HCT116 (cell line): Measurements from ENCODE around the gene SPR. TPM values are rescaled to one million over a fixed set of nuclear protein-coding genes. Genes with fewer than 3 reads are reported as not detected.

Experiments used
- ATAC-seq: fragments of 200-7000 bp; cut with Tn5 transposase; 2 replicates; pipeline ENCODE4 v1.9.1; 2020; ENCODE audit warnings: mild to moderate bottlenecking, moderate library complexity
- BruUV-seq: library from RNA; stranded (reverse); fragments of 400-500 nt; replicated peaks from 2 replicates; lab custom pipeline; 2021; lab: Mats Ljungman, UMichigan
- CTCF ChIA-PET: fragments of 300-600 bp; sonication (Branson Sonifier 250); formaldehyde crosslinking; loops from one replicate; lab custom pipeline; 2021; ENCODE audit warnings: antibody characterized with exemption; lab: Charles Lee
- POLR2A ChIA-PET: fragments of 300-600, 350-600 bp; sonication (Branson Sonifier 250); formaldehyde crosslinking; loops from one replicate; lab custom pipeline; 2021; ENCODE audit warnings: antibody characterized with exemption; lab: Charles Lee
- RAD21 ChIA-PET, 2 experiments: fragments of 300-600 bp; sonication (Branson Sonifier 250); formaldehyde crosslinking; loops; one replicate each; lab custom pipeline; 2023; ENCODE audit warnings: low total read pairs in 2 of 2; ENCODE audit not compliant: uncharacterized antibody in 2 of 2, unreplicated experiment in 2 of 2, low non-redundant PET in 1 of 2; lab: Charles Lee
- DNase-seq: peaks from one replicate; pipeline ENCODE4 v3.0.0-alpha.2; 2010; ENCODE audit warnings: low read depth, low spot score
- H2AFZ ChIP-seq: fragments of 200-600 bp; shearing (Covaris generic), sonication (generic); 2 replicates; pipeline ENCODE4 v1.6.1; 2017; ENCODE audit warnings: low read depth, mixed run types, mixed read lengths, antibody characterized with exemption, low read length; ENCODE audit not compliant: poor library complexity, severe bottlenecking
- H3K27ac ChIP-seq: 2 replicates; pipeline ENCODE4 v1.5.1; 2012; ENCODE audit warnings: low read depth, low read length
- H3K27me3 ChIP-seq: fragments of 200-600 bp; sonication (generic); 2 replicates; pipeline ENCODE4 v1.6.1; 2016; ENCODE audit warnings: mixed run types, low read length, mixed read lengths; ENCODE audit not compliant: insufficient read depth
- H3K36me3 ChIP-seq, 2 experiments: fragments of 200-500 bp in 1 of 2; fragments of 200-600 bp in 1 of 2; sonication (Bioruptor generic) in 1 of 2; sonication (generic) in 1 of 2; 2 replicates each; pipeline versions ENCODE4 v1.5.1 to v1.6.1; 2014 to 2016; ENCODE audit warnings: low read length in 2 of 2, inconsistent platforms in 1 of 2, mixed read lengths in 1 of 2, mixed run types in 1 of 2; ENCODE audit not compliant: insufficient read depth in 2 of 2, control insufficient read depth in 1 of 2
- H3K4me1 ChIP-seq, 2 experiments: fragments of 200-600 bp in 1 of 2; sonication (generic) in 1 of 2; 2 replicates each; pipeline versions ENCODE4 v1.5.1 to v1.6.1; 2012 to 2017; ENCODE audit warnings: low read length in 2 of 2, inconsistent platforms in 1 of 2, mild to moderate bottlenecking in 1 of 2, mixed read lengths in 1 of 2, mixed run types in 1 of 2, moderate library complexity in 1 of 2; ENCODE audit not compliant: insufficient read depth in 2 of 2, control insufficient read depth in 1 of 2
- H3K4me2 ChIP-seq: fragments of 200-600 bp; sonication (generic); 2 replicates; pipeline ENCODE4 v1.6.1; 2017; ENCODE audit warnings: mixed run types, low read length, mixed read lengths
- H3K4me3 ChIP-seq, 2 experiments: fragments of 200-600 bp in 1 of 2; sonication (generic) in 1 of 2; replicated peaks in 1 of 2; 2 replicates each; pipeline ENCODE4 v1.5.1; 2011 to 2016; ENCODE audit warnings: low read length in 2 of 2, control low read depth in 1 of 2, low read depth in 1 of 2, mild to moderate bottlenecking in 1 of 2, mixed read lengths in 1 of 2, mixed run types in 1 of 2
- H3K79me2 ChIP-seq: fragments of 200-600 bp; sonication (generic); 2 replicates; pipeline ENCODE4 v1.6.1; 2017; ENCODE audit warnings: mild to moderate bottlenecking, mixed run types, low read length, moderate library complexity, mixed read lengths; ENCODE audit not compliant: insufficient read depth
- H3K9ac ChIP-seq: fragments of 200-600 bp; sonication (generic); 2 replicates; pipeline ENCODE4 v1.6.1; 2016; ENCODE audit warnings: low read length, mixed read lengths
- H3K9me2 ChIP-seq: fragments of 200-600 bp; sonication (generic), shearing (Covaris generic); 2 replicates; pipeline ENCODE4 v1.6.1; 2017; ENCODE audit warnings: mixed run types, mild to moderate bottlenecking, moderate library complexity; ENCODE audit not compliant: insufficient read depth
- H3K9me3 ChIP-seq, 2 experiments: fragments of 200-500 bp in 1 of 2; fragments of 200-600 bp in 1 of 2; sonication (Bioruptor generic) in 1 of 2; sonication (generic) in 1 of 2; 2 replicates each; pipeline ENCODE4 v1.6.1; 2014 to 2017; ENCODE audit warnings: low read length in 2 of 2, mixed read lengths in 2 of 2, inconsistent platforms in 1 of 2, low read depth in 1 of 2, mild to moderate bottlenecking in 1 of 2, mixed run types in 1 of 2, moderate library complexity in 1 of 2; ENCODE audit not compliant: control insufficient read depth in 1 of 2, insufficient read depth in 1 of 2
- H4K20me1 ChIP-seq: fragments of 200-600 bp; sonication (generic), shearing (Covaris generic); 2 replicates; pipeline ENCODE4 v1.6.1; 2017; ENCODE audit warnings: mixed run types, mild to moderate bottlenecking, moderate library complexity; ENCODE audit not compliant: insufficient read depth
- ATF3 ChIP-seq: IDR thresholded peaks from 2 replicates; pipeline ENCODE4 v1.6.1; 2012
- CBX3 ChIP-seq: IDR thresholded peaks from 2 replicates; pipeline ENCODE4 v1.6.1; 2012; ENCODE audit warnings: low read depth
- CEBPB ChIP-seq: IDR thresholded peaks from 2 replicates; pipeline ENCODE4 v1.6.1; 2012; ENCODE audit warnings: low read depth
- CTCF ChIP-seq, 3 experiments: fragments of 200-600 bp in 1 of 3; sonication (generic) in 1 of 3; IDR thresholded peaks in 2 of 3; conservative IDR thresholded peaks in 1 of 3; 2 replicates each; pipeline ENCODE4 v1.5.1; 2012 to 2017; ENCODE audit warnings: low read depth in 2 of 3, low read length in 2 of 3, antibody characterized with exemption in 1 of 3, borderline replicate concordance in 1 of 3, control low read depth in 1 of 3, mild to moderate bottlenecking in 1 of 3, mixed read lengths in 1 of 3, mixed run types in 1 of 3, moderate library complexity in 1 of 3; ENCODE audit not compliant: insufficient read depth in 1 of 3
- EZH2 ChIP-seq: fragments of 200-600 bp; sonication (generic); IDR thresholded peaks from 2 replicates; pipeline ENCODE4 v1.6.1; 2017; ENCODE audit warnings: antibody characterized with exemption, mixed run types
- FOSL1 ChIP-seq: IDR thresholded peaks from 2 replicates; pipeline ENCODE4 v1.6.1; 2012; ENCODE audit warnings: low read depth
- JUND ChIP-seq: IDR thresholded peaks from 2 replicates; pipeline ENCODE4 v1.6.1; 2012
- MAX ChIP-seq: IDR thresholded peaks from 2 replicates; pipeline ENCODE4 v1.6.1; 2012
- POLR2AphosphoS5 ChIP-seq: IDR thresholded peaks from 2 replicates; pipeline ENCODE4 v1.6.1; 2011; ENCODE audit warnings: mild to moderate bottlenecking, low read depth, low read length, moderate library complexity
- REST ChIP-seq: IDR thresholded peaks from 2 replicates; pipeline ENCODE4 v1.6.1; 2012; ENCODE audit warnings: low read depth
- SP1 ChIP-seq: IDR thresholded peaks from 2 replicates; pipeline ENCODE4 v1.6.1; 2012; ENCODE audit warnings: low read depth
- ZFX ChIP-seq: fragments of 450-650 bp; IDR thresholded peaks from 2 replicates; pipeline ENCODE4 v1.6.1; 2017
- intact Hi-C: fragments of 100-400 bp; cut with micrococcal nuclease; formaldehyde crosslinking; loops from 2 replicates; pipeline ENCODE4 v1.10.0; 2022
- total RNA-seq: library from RNA; stranded (reverse); gene quantifications from one replicate; pipeline ENCODE4 v1.2.1, GENCODE V29; 2021; ENCODE audit not compliant: unreplicated experiment

Gene SPR
- total RNA-seq, 1 experiment from 2014 or later: 66.9 TPM

GRCh38 chr2:72894514-72894913 is 7.3 kb downstream of the SPR start:
- H3K9me3 ChIP-seq: no peaks in the 10 kb centered on the region
- no peak overlapping the region for H3K9ac ChIP-seq
- ChIA-PET RAD21 (interaction anchor here in 1 of 2 experiments (2.2 kb wide), 1 partner anchor 79 kb away, joined by 9 read pairs; no protein-coding TSS in a partner anchor), POLR2A (no interaction called here), CTCF (interaction anchor here (1.3 to 3.0 kb wide), 6 partner anchors 40 to 318 kb away, joined by 5 to 28 read pairs (median 13); no protein-coding TSS in a partner anchor)
- no TSS peak for BruUV-seq
- H4K20me1 ChIP-seq: peaks cover 4% of the 10 kb centered on the region; the same call in 1 of the 2 replicates
- TF ChIP-seq POLR2AphosphoS5 (no peak), CBX3 (no peak), ATF3 (no peak), MAX (no peak)
- no peak overlapping the region for H3K4me3 ChIP-seq
- no peak overlapping the region for H2AFZ ChIP-seq
- no peak for DNase-seq
- no peak for ATAC-seq
- intact Hi-C loops: loop anchor here (5.0 kb wide), 1 partner anchor 283 kb away; no protein-coding TSS in a partner anchor
- no peaks in the 10 kb centered on the region for H3K27me3 ChIP-seq
- peaks cover 0 to 4% of the 10 kb centered on the region in 2 experiments; a peak in 1 of 4 replicates for H3K4me1 ChIP-seq
- peaks cover 5% of the 10 kb centered on the region; the same call in 1 of the 2 replicates for H3K79me2 ChIP-seq
- H3K4me2 ChIP-seq: no peak overlapping the region
- no peaks in the 10 kb centered on the region for H3K9me2 ChIP-seq
- peaks cover 0 to 15% of the 10 kb centered on the region in 2 experiments; a peak in 2 of 4 replicates for H3K36me3 ChIP-seq
- H3K27ac ChIP-seq: no peak overlapping the region

- POLR2A ChIA-PET: no interaction called here
- Histone ChIP-seq H2AFZ (no peak overlapping the region), H3K27ac (no peak overlapping the region), H3K27me3 (no peaks in the 10 kb centered on the region), H3K9ac (no peak overlapping the region), H4K20me1 (peaks cover 4% of the 10 kb centered on the region; the same call in 1 of the 2 replicates), H3K4me3 (no peak overlapping the region), H3K36me3 (peaks cover 0 to 15% of the 10 kb centered on the region in 2 experiments; a peak in 1 of 4 replicates), H3K4me1 (peaks cover 0 to 4% of the 10 kb centered on the region in 2 experiments; a peak in 1 of 4 replicates), H3K4me2 (no peak overlapping the region)
- no peak for DNase-seq
- CTCF ChIA-PET: interaction anchor here (1.3 to 1.7 kb wide), 3 partner anchors 40 to 282 kb away, joined by 5 to 6 read pairs (median 5); no protein-coding TSS in a partner anchor
- BruUV-seq: no TSS peak
- RAD21 ChIA-PET: no interaction called here
- no peak for TF ChIP-seq MAX
- no peak for TF ChIP-seq FOSL1
- no peak for TF ChIP-seq SP1
- no peak for TF ChIP-seq POLR2AphosphoS5
- TF ChIP-seq JUND: no peak
- TF ChIP-seq REST: no peak
- TF ChIP-seq CTCF (IDR thresholded peaks at IDR 0.05 in 2 of 3, conservative IDR thresholded peaks at IDR 0.05 in 1 of 3; ENCODE audit: borderline replicate concordance in 1 of 3, insufficient read depth in 1 of 3, low read depth in 2 of 3, low read length in 2 of 3): no peak
- TF ChIP-seq EZH2: no peak
- TF ChIP-seq CBX3: no peak
- no peak for TF ChIP-seq CEBPB
- TF ChIP-seq ZFX: no peak
- TF ChIP-seq, all 23 proteins: peak for 0
- Histone ChIP-seq H3K79me2 (no peaks in the 10 kb centered on the region), H3K9me2 (no peaks in the 10 kb centered on the region), H3K9me3 (no peaks in the 10 kb centered on the region)
- ATAC-seq: no peak
- intact Hi-C loops: no loop called here
These were observed 7.9 kb downstream of the SPR start for GRCh38 chr2:72895154-72895553.
